Immature natural killer cell (primary cell): Measurements from ENCODE around the gene MCTP1. TPM values are rescaled to one million over a fixed set of nuclear protein-coding genes. Genes with fewer than 3 reads are reported as not detected.
"Not testable (repeated sequence)": the region's sequence is repeated elsewhere in the genome, so short reads cannot be mapped to it uniquely, and the experiment has no call there.

Experiments used
- DNase-seq, 3 donors: peaks; one replicate each; pipeline ENCODE4 v3.0.0; 2022; ENCODE audit warnings: mixed read lengths in 1 of 3
- H3K27ac Mint-ChIP-seq, 6 donors: one replicate each; pipeline ENCODE4 v1.8.0; 2020; ENCODE audit warnings: mixed read lengths in 6 of 6, mild to moderate bottlenecking in 5 of 6, inconsistent platforms in 4 of 6, moderate library complexity in 3 of 6
- H3K27me3 Mint-ChIP-seq, 3 donors: one replicate each; pipeline ENCODE4 v1.8.0; 2020 to 2021; ENCODE audit warnings: low read depth in 3 of 3, mild to moderate bottlenecking in 3 of 3, mixed read lengths in 3 of 3, moderate library complexity in 3 of 3, inconsistent platforms in 1 of 3
- H3K36me3 Mint-ChIP-seq, 3 donors: one replicate each; pipeline ENCODE4 v1.8.0; 2020; ENCODE audit warnings: mixed read lengths in 3 of 3, inconsistent platforms in 2 of 3, mild to moderate bottlenecking in 2 of 3
- H3K4me1 Mint-ChIP-seq, 2 donors: one replicate each; pipeline ENCODE4 v1.8.0; 2020; ENCODE audit warnings: inconsistent platforms in 2 of 2, mild to moderate bottlenecking in 2 of 2, mixed read lengths in 2 of 2, moderate library complexity in 1 of 2
- H3K4me3 Mint-ChIP-seq, 5 donors: one replicate each; pipeline ENCODE4 v1.8.0; 2020; ENCODE audit warnings: mild to moderate bottlenecking in 5 of 5, mixed read lengths in 5 of 5, inconsistent platforms in 3 of 5, moderate library complexity in 3 of 5
- H3K9me3 Mint-ChIP-seq, 6 donors: one replicate each; pipeline ENCODE4 v1.8.0; 2020; ENCODE audit warnings: mild to moderate bottlenecking in 6 of 6, mixed read lengths in 6 of 6, inconsistent platforms in 4 of 6, moderate library complexity in 3 of 6
- polyA plus RNA-seq, 3 donors: library from polyadenylated mRNA; unstranded; fragments of 300-500 nt; fragmentation: Illumina TruSeq; gene quantifications; one replicate each; pipeline ENCODE4 v1.2.3, GENCODE V29; 2021

MCTP1 gene
- polyA plus RNA-seq, 3 donors from 2014 or later = 1.4 to 2.1 (median 1.5) TPM

- peaks cover 0 to 2% (median 2%) of the 10 kb centered on the region in 3 donors for H3K27me3 Mint-ChIP-seq
- H3K27ac Mint-ChIP-seq = no peak overlapping the region
- H3K36me3 Mint-ChIP-seq = no peaks in the 10 kb centered on the region
- DNase-seq = no peak
- H3K4me3 Mint-ChIP-seq = no peak overlapping the region
- H3K4me1 Mint-ChIP-seq = peaks cover 13 to 21% of the 10 kb centered on the region in 2 donors
- peaks cover 0 to 5% (median 2%) of the 10 kb centered on the region in 6 donors for H3K9me3 Mint-ChIP-seq
Observed at GRCh38 chr5:95029569-95030366, 255.1 kb downstream of the MCTP1 start.

GRCh38 chr5:95027775-95028174 lies 257.1 kb downstream of the MCTP1 start:
- Mint-ChIP-seq H3K9me3 (peaks cover 0 to 5% (median 2%) of the 10 kb centered on the region in 6 donors), H3K27me3 (peaks cover 0 to 2% (median 0%) of the 10 kb centered on the region in 3 donors), H3K4me1 (peaks cover 13 to 21% of the 10 kb centered on the region in 2 donors), H3K4me3 (peak overlapping the region in 3 of 5 donors; percentile 3 to 45 (median 31)), H3K36me3 (no peaks in the 10 kb centered on the region), H3K27ac (no peak overlapping the region)
- no peak for DNase-seq

- Mint-ChIP-seq H3K4me1 (peaks cover 13 to 21% of the 10 kb centered on the region in 2 donors), H3K27ac (peak overlapping the region in 1 of 6 donors; percentile 51), H3K9me3 (peaks cover 0 to 4% (median under 1%) of the 10 kb centered on the region in 6 donors), H3K27me3 (peaks cover 0 to 2% (median 1%) of the 10 kb centered on the region in 3 donors), H3K36me3 (peaks cover 0 to 1% (median 0%) of the 10 kb centered on the region in 3 donors), H3K4me3 (peak overlapping the region in 3 of 5 donors; percentile 3 to 45 (median 31))
- DNase-seq = no peak
Observed at GRCh38 chr5:95027151-95027721, 257.7 kb downstream of the MCTP1 start.

- no peak for DNase-seq
- Mint-ChIP-seq H3K9me3 (peaks cover 0 to 2% (median under 1%) of the 10 kb centered on the region in 6 donors), H3K4me1 (peaks cover 13 to 21% of the 10 kb centered on the region in 2 donors), H3K36me3 (peaks cover 0 to 3% (median 0%) of the 10 kb centered on the region in 3 donors), H3K4me3 (no peak overlapping the region), H3K27me3 (peaks cover 0 to 2% (median 2%) of the 10 kb centered on the region in 3 donors), H3K27ac (no peak overlapping the region)
Observed at GRCh38 chr5:95026718-95027117, 258.2 kb downstream of the MCTP1 start.

- no peak for DNase-seq
- H3K36me3 Mint-ChIP-seq = peaks cover 0 to 3% (median 0%) of the 10 kb centered on the region in 3 donors
Observed at GRCh38 chr5:95022967-95023695, 261.8 kb downstream of the MCTP1 start.

GRCh38 chr5:95020345-95020744 lies 264.5 kb downstream of the MCTP1 start:
- H3K36me3 Mint-ChIP-seq = peaks cover 0 to 3% (median 0%) of the 10 kb centered on the region in 3 donors
- peaks cover 0 to 2% (median 2%) of the 10 kb centered on the region in 3 donors for H3K27me3 Mint-ChIP-seq
- H3K27ac Mint-ChIP-seq = no peak overlapping the region
- no peak for DNase-seq
- no peaks in the 10 kb centered on the region for H3K4me1 Mint-ChIP-seq
- no peak overlapping the region for H3K4me3 Mint-ChIP-seq
- H3K9me3 Mint-ChIP-seq = peaks cover 0 to 4% (median 0%) of the 10 kb centered on the region in 6 donors

More at GRCh38 chr5:95022967-95023695, 261.8 kb downstream of the MCTP1 start:
- H3K27ac Mint-ChIP-seq = no peak overlapping the region
- H3K9me3 Mint-ChIP-seq = peaks cover 0 to 4% (median 0%) of the 10 kb centered on the region in 6 donors
- no peak overlapping the region for H3K4me3 Mint-ChIP-seq
- peaks cover 2% of the 10 kb centered on the region in 3 donors for H3K27me3 Mint-ChIP-seq
- peaks cover 13 to 17% of the 10 kb centered on the region in 2 donors for H3K4me1 Mint-ChIP-seq

GRCh38 chr5:95018946-95019345 lies 265.9 kb downstream of the MCTP1 start:
- no peaks in the 10 kb centered on the region for H3K4me1 Mint-ChIP-seq
- H3K27me3 Mint-ChIP-seq = peaks cover 0 to 2% (median 2%) of the 10 kb centered on the region in 3 donors
- H3K27ac Mint-ChIP-seq = no peak overlapping the region
- peaks cover 0 to 4% (median 0%) of the 10 kb centered on the region in 6 donors for H3K9me3 Mint-ChIP-seq
- DNase-seq = no peak
- no peak overlapping the region for H3K4me3 Mint-ChIP-seq
- H3K36me3 Mint-ChIP-seq = peaks cover 0 to 3% (median 0%) of the 10 kb centered on the region in 3 donors

- no peak for DNase-seq
- Mint-ChIP-seq H3K27ac (no peak overlapping the region), H3K27me3 (peaks cover 0 to 2% (median 2%) of the 10 kb centered on the region in 3 donors), H3K9me3 (peaks cover 0 to 5% (median 0%) of the 10 kb centered on the region in 6 donors), H3K4me3 (no peak overlapping the region), H3K4me1 (no peaks in the 10 kb centered on the region), H3K36me3 (peaks cover 0 to 3% (median 0%) of the 10 kb centered on the region in 3 donors)
Observed at GRCh38 chr5:95018511-95018910, 266.4 kb downstream of the MCTP1 start.

- peaks cover 0 to 10% (median 5%) of the 10 kb centered on the region in 6 donors for H3K9me3 Mint-ChIP-seq
- peaks cover 0 to 3% (median 2%) of the 10 kb centered on the region in 3 donors for H3K27me3 Mint-ChIP-seq
- no peak for DNase-seq
- H3K27ac Mint-ChIP-seq = no peak overlapping the region
- H3K4me1 Mint-ChIP-seq = no peaks in the 10 kb centered on the region
- no peaks in the 10 kb centered on the region for H3K36me3 Mint-ChIP-seq
- H3K4me3 Mint-ChIP-seq = no peak overlapping the region
Observed at GRCh38 chr5:95009812-95010211, 275.1 kb downstream of the MCTP1 start.

- Mint-ChIP-seq H3K27ac (no peak overlapping the region), H3K4me1 (no peaks in the 10 kb centered on the region), H3K36me3 (peaks cover 0 to 5% (median 0%) of the 10 kb centered on the region in 3 donors), H3K4me3 (no peak overlapping the region), H3K27me3 (peaks cover 0 to 4% (median 4%) of the 10 kb centered on the region in 3 donors), H3K9me3 (peaks cover 9 to 19% (median 13%) of the 10 kb centered on the region in 6 donors)
- DNase-seq = no peak
Observed at GRCh38 chr5:95007921-95008597, 276.8 kb downstream of the MCTP1 start.

GRCh38 chr5:95005811-95006210 lies 279.1 kb downstream of the MCTP1 start:
- Mint-ChIP-seq H3K4me1 (no peaks in the 10 kb centered on the region), H3K27me3 (peaks cover 0 to 4% (median 4%) of the 10 kb centered on the region in 3 donors), H3K9me3 (peaks cover 9 to 23% (median 13%) of the 10 kb centered on the region in 6 donors), H3K36me3 (peaks cover 0 to 5% (median 4%) of the 10 kb centered on the region in 3 donors), H3K4me3 (no peak overlapping the region), H3K27ac (no peak overlapping the region)
- DNase-seq = no peak

GRCh38 chr5:94998670-94999069 lies 286.2 kb downstream of the MCTP1 start:
- H3K27ac Mint-ChIP-seq = no peak overlapping the region
- no peaks in the 10 kb centered on the region for H3K4me1 Mint-ChIP-seq
- no peak overlapping the region for H3K4me3 Mint-ChIP-seq
- peaks cover 0 to 6% (median 3%) of the 10 kb centered on the region in 6 donors for H3K9me3 Mint-ChIP-seq
- no peak for DNase-seq
- no peaks in the 10 kb centered on the region for H3K27me3 Mint-ChIP-seq
- peaks cover 0 to 4% (median under 1%) of the 10 kb centered on the region in 3 donors for H3K36me3 Mint-ChIP-seq

- not testable (repeated sequence) for H3K4me1 Mint-ChIP-seq, H3K27ac Mint-ChIP-seq, DNase-seq, H3K27me3 Mint-ChIP-seq, H3K36me3 Mint-ChIP-seq, H3K4me3 Mint-ChIP-seq, H3K9me3 Mint-ChIP-seq
Observed at GRCh38 chr5:94994537-94994936, 290.4 kb downstream of the MCTP1 start.
